Measurements from ENCODE around the gene RABL2B. TPM values are rescaled to one million over a fixed set of nuclear protein-coding genes. Genes with fewer than 3 reads are reported as not detected.
"Not testable (repeated sequence)": the region's sequence is repeated elsewhere in the genome, so short reads cannot be mapped to it uniquely, and the experiment has no call there.

RABL2B gene
- total and polyA plus RNA-seq, 8 donors = 7.9 to 24.8 (median 15.2) TPM

DNA sequence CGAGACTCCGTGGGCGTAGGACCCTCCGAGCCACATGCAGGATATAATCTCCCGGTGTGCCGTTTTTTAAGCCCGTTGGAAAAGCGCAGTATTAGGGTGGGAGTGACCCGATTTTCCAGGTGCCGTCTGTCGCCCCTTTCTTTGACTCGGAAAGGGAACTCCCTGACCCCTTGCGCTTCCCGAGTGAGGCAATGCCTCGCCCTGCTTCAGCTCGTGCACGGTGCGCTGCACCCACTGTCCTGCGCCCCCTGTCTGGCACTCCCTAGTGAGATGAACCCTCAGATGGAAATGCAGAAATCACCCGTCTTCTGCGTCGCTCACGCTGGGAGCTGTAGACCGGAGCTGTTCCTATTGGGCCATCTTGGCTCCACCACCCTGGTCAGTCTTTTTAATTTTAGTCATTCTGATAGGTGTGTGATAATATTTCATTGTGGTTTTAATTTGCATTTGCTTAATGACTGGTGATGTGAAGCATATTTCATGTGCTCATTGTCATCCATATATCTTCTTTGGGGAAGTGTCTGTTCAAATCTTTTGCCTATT, 26.4 kb downstream of the RABL2B start:
- FAIRE-seq; H3K9me3 ChIP-seq; H3K36me3 ChIP-seq; intact Hi-C loops (cut with DNase I); H3K27ac ChIP-seq; H3K27me3 ChIP-seq; H3K4me1 ChIP-seq: not testable (repeated sequence)
- DNase-seq = peak in 2 of 6 donors; percentile 26
- H3K4me3 ChIP-seq = peak overlapping the region; percentile 29 to 51 (median 45)
- peak in 2 of 4 donors; percentile 48 to 56 for ATAC-seq
- WGBS, 2 donors = 13 to 16% methylated on average over 24 of the region's 24 CpGs

GRCh38 chr22:50756406-50756805, 27.0 kb downstream of the RABL2B start:
- H3K27ac ChIP-seq; H3K4me1 ChIP-seq; H3K36me3 ChIP-seq; DNase-seq; H3K27me3 ChIP-seq; FAIRE-seq; ATAC-seq; H3K9me3 ChIP-seq; intact Hi-C loops (cut with DNase I): not testable (repeated sequence)
- WGBS, 2 donors = 24 to 34% methylated on average over 7 to 9 of the region's 9 CpGs
- H3K4me3 ChIP-seq = peak overlapping the region in 2 of 4 donors; percentile 43 to 47

- H3K27me3 ChIP-seq; H3K4me1 ChIP-seq; H3K27ac ChIP-seq; intact Hi-C loops (cut with DNase I); H3K9me3 ChIP-seq; DNase-seq; FAIRE-seq; H3K36me3 ChIP-seq; H3K4me3 ChIP-seq: not testable (repeated sequence)
- ATAC-seq = peak in 1 of 4 donors; percentile 16
- WGBS, 2 donors = 65 to 79% methylated on average over 20 of the region's 20 CpGs
Measured at GRCh38 chr22:50755251-50755650, 28.2 kb downstream of the RABL2B start.

DNA sequence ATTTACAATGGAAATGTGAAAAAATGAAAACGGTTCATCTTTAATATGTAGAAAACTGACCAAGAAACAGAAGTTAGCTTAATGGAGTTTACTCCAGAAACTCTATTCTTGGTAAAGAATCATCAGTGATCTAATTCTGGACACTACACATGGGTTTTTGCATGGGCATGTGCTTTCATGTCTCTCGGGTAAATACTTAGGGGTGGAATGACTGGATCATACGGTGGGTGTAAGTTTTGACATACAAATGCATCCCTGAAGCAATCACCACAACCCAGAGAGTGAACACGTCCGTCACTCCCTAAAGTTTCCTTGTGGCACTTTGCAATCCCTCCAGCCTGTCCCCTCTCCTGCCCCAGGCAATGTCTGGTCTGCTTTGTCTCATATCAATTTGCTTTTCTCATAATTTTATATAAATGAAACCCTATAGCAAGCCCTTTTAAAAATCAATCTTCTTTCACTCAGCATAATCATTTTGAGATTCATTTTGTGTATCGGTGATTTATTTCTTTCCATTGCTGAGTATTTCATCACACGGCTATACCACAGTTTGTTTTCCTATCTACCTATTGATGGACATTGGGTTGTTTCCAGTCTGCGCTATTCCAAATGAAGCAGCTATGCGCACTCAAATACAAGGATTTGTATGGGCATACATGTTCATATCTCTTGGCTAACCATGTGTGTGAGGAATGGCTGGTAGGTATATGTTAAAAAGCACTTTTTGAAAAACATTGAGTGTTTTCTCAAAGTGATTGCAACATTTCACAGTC, 33.9 kb downstream of the RABL2B start:
- ATAC-seq; DNase-seq; H3K4me3 ChIP-seq; H3K27me3 ChIP-seq; H3K27ac ChIP-seq; intact Hi-C loops (cut with DNase I); H3K4me1 ChIP-seq; H3K36me3 ChIP-seq; FAIRE-seq; H3K9me3 ChIP-seq: not testable (repeated sequence)
- WGBS, 2 donors = 55 to 68% methylated on average over 9 of the region's 9 CpGs

DNA sequence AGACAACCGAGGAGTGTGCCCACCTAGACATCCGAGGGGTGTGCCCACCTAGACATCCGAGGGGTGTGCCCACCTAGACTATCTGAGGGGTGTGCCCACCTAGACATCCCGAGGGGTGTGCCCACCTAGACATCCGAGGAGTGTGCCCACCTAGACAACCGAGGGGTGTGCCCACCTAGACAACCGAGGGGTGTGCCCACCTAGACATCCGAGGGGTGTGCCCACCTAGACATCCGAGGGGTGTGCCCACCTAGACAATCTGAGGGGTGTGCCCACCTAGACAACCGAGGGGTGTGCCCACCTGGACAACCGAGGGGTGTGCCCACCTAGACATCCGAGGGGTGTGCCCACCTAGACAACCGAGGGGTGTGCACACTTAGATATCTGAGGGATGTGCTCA, 34.8 kb downstream of the RABL2B start:
- H3K27ac ChIP-seq; FAIRE-seq; H3K27me3 ChIP-seq; H3K9me3 ChIP-seq; H3K4me3 ChIP-seq; intact Hi-C loops (cut with DNase I); DNase-seq; H3K4me1 ChIP-seq; H3K36me3 ChIP-seq; ATAC-seq: not testable (repeated sequence)
- WGBS, 2 donors = 42 to 58% methylated on average over 11 to 12 of the region's 13 CpGs

DNA sequence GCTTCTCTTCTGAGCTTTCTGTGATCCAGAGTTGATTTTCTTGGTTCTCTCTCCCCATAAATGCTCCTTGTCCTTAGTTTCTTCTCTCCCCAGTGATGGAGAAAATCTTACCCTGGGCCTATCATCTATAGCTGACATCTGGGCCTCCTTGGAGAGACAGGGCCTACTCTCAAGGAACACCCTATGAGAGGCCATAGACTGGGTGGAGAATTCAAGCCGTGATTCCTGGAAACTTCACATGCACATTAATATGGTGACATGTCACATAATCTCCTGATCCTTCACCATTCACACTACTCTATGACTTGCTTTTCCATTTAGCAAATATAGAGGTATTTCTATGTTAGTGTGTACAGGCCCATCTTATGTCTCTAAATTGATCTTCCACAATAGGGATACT, 35.9 kb downstream of the RABL2B start:
- H3K27me3 ChIP-seq; H3K36me3 ChIP-seq; H3K9me3 ChIP-seq; H3K27ac ChIP-seq; ATAC-seq; DNase-seq; intact Hi-C loops (cut with DNase I); H3K4me3 ChIP-seq; FAIRE-seq; H3K4me1 ChIP-seq: not testable (repeated sequence)
- 66 to 67% methylated on average over 1 of the region's 1 CpG for WGBS, 2 donors

DNA sequence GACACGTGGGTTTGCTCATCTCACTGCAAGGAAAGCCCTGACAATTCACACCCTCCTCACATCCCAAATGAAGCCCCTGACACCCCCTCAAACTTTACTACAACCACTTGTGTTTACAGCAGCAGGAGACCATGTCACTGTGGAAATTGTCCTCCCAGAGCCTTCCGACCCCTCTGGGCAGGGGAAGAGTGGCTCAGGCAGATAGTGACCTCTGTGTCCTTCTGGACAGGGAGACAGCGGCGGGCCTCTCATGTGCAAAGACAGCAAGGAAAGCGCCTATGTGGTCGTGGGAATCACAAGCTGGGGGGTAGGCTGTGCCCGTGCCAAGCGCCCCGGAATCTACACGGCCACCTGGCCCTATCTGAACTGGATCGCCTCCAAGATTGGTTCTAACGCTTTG, 39.0 kb downstream of the RABL2B start:
- WGBS, 2 donors = 51 to 59% methylated on average over 4 to 10 of the region's 12 CpGs
- FAIRE-seq; intact Hi-C loops (cut with DNase I); H3K9me3 ChIP-seq; DNase-seq; H3K27me3 ChIP-seq; H3K4me3 ChIP-seq; ATAC-seq; H3K4me1 ChIP-seq; H3K27ac ChIP-seq; H3K36me3 ChIP-seq: not testable (repeated sequence)

GRCh38 chr22:50740714-50741113, 42.7 kb downstream of the RABL2B start:
- H3K4me1 ChIP-seq; FAIRE-seq; intact Hi-C loops (cut with DNase I); ATAC-seq; H3K9me3 ChIP-seq; H3K4me3 ChIP-seq; H3K27me3 ChIP-seq; H3K36me3 ChIP-seq; H3K27ac ChIP-seq: not testable (repeated sequence)
- peak in 1 of 6 donors; percentile 6 for DNase-seq
- 73 to 86% methylated on average over 5 of the region's 5 CpGs for WGBS, 2 donors

GRCh38 chr22:50739894-50740293, 43.5 kb downstream of the RABL2B start:
- Histone ChIP-seq H3K9me3 (no peaks in the 10 kb centered on the region), H3K36me3 (no peaks in the 10 kb centered on the region), H3K4me3 (no peak overlapping the region), H3K27ac (no peak overlapping the region), H3K4me1 (no peaks in the 10 kb centered on the region), H3K27me3 (no peaks in the 10 kb centered on the region)
- DNase-seq = peak in 2 of 6 donors; percentile 4 to 30
- WGBS, 2 donors = 66 to 71% methylated on average over 12 of the region's 12 CpGs
- ATAC-seq = no peak
- no peak for TF ChIP-seq CTCF (IDR thresholded peaks at IDR 0.05)
- intact Hi-C loops (cut with DNase I) = no loop called here
- FAIRE-seq = no peak

Data from pancreas (tissue), 10 donors.